H4 (cell line): ENCODE measurements around the gene AKAP17A. TPM values are rescaled to one million over a fixed set of nuclear protein-coding genes. Genes with fewer than 3 reads are reported as not detected.
"Not testable (repeated sequence)": the region's sequence is repeated elsewhere in the genome, so short reads cannot be mapped to it uniquely, and the experiment has no call there.

Source experiments
- DNase-seq: peaks from one replicate; pipeline ENCODE4 v3.0.0-alpha.2; 2015; ENCODE audit warnings: low spot score
- total RNA-seq: library from RNA; depleted of rRNA; stranded (reverse); fragments of >200 nt; shearing (Covaris generic); gene quantifications from 2 replicates; pipeline ENCODE4 v1.2.3, GENCODE V29; 2014; rRNA removed

AKAP17A gene
- total RNA-seq = 12.7 and 13.5 TPM in 2 replicates

- DNase-seq = peak; percentile 92
Observed at GRCh38 chrX:1591102-1591862, at the start of gene AKAP17A. Gene AKAP17A (plus strand): TSS chrX:1591604. CDS start chrX:1593463, 1,859 bp downstream.

DNA sequence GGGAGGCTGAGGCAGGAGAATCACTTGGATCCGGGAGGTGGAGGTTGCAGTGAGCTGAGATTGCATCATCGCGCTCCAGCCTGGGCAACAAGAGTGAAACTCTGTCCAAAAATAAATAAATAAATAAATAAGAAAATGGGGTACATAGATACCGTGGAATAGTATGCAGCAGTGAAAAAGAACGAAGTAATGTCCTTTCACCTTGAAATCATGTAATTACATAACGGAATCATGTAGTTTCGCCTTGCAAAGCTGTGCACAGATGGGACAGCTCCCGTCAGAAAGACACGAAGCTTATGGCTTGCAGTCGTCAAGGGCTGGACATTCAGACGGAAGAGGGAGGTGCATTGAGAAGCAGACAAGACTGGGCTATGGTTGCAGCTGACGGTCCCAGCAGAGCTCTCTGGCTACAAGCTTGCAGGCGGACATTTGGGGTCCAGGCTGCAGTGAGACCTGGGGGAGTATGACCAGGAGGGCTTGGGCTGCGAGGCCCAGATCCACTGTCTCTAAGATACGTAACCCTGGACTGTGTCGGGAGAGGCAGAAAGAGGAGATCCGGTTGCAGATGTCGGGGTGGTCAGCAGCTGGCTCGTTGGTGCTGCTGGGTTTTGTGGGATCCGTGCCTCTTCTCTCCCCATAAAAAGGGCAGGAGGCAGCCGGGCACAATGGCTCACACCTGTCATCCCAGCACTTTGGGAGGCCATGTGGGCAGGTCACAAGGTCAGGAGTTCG, 48.2 kb upstream of the AKAP17A start:
- no peak for DNase-seq

- DNase-seq = no peak
Observed at GRCh38 chrX:1545776-1546408, 45.5 kb upstream of the AKAP17A start.

- no peak for DNase-seq
Observed at GRCh38 chrX:1546691-1547251, 44.6 kb upstream of the AKAP17A start.

DNA sequence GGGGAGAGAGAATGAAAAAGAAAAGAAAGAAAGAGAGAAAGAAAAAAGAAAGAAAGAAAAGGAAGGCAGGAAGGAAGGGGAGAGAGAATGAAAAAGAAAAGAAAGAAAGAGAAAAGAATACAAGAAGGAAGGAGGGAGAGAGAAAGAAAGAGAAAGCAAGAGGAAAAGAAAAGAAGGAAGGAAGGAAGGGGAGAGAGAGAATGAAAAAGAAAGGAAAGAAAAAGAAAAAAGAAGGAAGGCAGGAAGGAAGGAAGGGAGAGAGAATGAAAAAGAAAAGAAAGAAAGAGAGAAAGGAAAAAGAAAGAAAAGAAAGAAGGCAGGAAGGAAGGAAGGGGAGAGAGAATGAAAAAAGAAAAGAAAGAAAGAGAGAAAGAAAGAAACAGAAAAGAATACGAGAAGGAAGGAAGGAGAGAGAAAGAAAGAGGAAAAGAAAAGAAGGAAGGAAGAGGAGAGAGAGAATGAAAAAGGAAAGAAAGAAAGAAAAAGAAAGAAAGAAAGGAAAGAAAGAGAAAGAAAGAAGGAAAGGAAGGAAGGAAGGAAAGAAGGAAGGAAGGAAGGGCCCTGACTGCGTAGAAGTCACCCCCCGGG, 39.4 kb upstream of the AKAP17A start:
- DNase-seq = no peak

DNA sequence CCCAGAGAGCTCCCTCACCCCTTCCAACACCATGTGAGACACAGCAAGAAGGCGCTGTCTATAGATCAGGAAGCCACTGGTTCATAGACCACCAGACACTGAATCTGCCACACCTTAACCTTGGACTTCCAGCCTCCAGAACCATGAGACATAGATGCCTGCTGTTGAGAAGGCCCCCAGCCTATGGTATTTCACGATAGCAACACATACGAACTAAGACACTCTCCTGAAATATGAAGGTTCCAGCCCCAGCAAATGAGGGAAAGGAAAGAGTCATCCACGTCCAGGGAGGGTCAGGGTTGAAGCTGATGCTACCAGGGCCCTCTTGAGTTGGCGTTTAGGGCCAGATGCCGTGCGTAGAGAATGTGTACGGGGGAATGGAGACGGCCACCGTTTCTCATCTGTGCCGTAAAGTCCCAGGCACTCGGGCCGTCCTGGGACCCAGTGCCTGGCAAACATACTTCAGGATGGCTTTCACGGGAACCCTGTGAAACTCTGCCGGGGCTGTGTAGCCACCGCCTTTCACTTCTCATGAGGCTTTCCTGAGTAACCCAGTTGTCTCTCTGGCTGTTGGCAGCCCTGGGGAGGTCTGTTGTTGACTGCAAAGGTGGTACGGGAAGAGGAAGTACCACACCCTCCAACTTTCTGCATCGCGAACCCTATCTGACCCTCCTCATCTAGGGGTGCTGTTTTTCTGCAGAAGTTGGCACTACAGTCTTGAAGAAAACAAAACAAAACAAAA, 36.8 kb upstream of the AKAP17A start:
- DNase-seq = no peak

DNA sequence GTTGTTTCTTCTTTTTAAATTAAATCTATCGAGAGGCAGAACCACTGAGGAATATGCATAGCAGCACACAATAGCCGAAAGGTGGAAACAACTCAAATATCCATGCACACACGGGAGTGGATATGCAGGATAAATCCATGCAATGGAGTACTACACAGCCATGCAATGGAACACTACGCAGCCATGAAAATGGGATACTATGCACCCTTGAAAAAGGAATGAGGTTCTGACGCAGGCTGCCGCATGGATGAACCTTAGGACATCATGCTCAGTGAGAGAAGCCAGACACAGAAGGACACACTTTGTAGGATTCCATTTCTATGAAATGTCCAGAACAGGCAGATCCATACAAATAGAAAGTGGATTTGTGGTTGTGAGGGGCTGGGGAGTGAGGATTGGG, 36.0 kb upstream of the AKAP17A start:
- DNase-seq = no peak

DNA sequence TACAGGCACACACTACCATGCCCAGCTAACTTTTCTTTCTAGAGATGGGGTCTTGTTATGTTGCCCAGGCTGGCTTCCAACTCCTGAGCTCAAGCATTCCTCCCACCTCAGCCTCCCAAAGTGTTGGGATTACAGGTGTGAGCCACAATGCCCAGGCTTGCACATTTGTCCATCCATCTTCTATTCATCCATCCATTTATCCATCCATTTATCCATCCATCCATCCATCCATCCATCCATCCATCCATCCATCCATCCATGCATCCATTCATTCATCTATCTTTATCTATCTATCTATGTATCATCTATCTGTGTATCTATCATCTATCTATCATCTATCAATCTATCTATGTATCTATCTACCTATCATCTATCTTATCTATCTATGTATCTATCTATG, 34.0 kb upstream of the AKAP17A start:
- DNase-seq = not testable (repeated sequence)

DNA sequence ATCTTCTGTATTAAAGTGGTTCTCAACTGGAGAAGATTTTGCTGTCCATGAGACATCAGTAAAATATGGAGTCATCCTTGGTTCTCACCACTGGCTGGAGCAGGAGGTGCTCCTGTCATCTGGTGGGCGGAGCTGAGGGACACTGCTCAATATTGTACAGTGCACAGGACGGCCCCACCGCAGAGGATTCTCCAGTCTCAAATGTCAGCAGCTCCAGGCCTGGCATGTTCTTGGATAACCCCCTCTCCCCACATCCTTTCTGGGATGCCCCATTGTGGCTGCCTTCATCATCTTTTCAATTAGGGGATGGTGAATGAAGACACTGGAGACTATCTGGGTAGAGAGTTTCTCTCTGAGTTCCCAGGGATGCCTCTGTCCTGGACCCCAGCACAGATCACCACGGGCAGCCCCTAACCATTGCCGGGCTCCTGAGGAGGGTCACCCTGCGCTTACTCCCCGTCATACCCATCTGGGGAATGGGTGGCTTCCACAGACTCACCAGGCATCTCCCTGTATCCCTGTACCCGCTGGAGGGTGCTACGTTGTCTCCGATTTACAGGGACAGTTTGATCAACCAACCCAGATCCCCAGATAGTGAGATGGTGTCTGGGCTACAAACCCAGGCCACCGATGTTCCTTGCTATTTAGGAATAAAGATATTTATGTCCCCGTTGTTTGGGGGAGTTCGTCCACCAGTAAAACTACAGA, 32.5 kb upstream of the AKAP17A start:
- DNase-seq = no peak

GRCh38 chrX:1561164-1561563, 30.2 kb upstream of the AKAP17A start:
- no peak for DNase-seq

GRCh38 chrX:1564077-1564476, 27.3 kb upstream of the AKAP17A start:
- not testable (repeated sequence) for DNase-seq

- DNase-seq = no peak
Observed at GRCh38 chrX:1564750-1565683, 26.4 kb upstream of the AKAP17A start.

- DNase-seq = not testable (repeated sequence)
Observed at GRCh38 chrX:1574181-1574580, 17.2 kb upstream of the AKAP17A start.

DNA sequence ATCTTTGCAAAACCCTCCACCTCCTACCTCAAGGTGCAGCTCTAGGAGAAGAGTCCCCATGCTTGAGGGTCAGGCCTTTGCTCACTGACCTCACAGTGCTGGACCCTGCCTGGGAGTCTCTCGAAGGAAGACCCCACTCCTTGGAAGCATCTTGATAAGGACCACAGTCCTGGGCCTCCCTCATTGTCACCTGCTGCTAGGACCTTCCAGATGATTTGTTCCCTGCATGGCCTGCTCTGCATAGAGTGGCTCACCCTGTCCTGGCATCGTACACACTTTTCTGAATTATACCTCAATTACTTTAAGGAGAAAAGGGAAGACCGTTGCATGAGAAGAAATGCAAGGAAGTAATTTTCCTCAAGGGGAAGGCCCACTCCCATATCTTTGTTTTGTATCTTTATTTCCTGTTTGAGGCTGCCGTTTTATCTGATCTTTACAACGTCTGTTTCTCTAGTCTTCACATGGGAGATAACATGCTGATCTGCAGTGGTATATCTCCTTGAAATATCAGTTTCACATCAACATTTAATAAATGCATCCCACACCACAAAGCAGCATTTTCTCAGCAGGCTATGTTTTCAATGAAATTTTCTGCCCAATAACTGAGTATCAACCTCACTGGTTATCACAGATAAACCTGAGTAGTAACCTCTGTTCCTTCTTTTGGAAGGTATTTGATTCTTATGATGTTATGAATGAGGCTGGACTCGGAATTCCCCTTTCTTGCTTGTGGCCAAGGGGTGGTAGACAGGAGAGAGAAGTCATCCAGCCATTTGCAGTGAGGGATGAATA, 15.0 kb upstream of the AKAP17A start:
- DNase-seq = no peak

GRCh38 chrX:1577845-1578244, 13.6 kb upstream of the AKAP17A start:
- DNase-seq = no peak

DNA sequence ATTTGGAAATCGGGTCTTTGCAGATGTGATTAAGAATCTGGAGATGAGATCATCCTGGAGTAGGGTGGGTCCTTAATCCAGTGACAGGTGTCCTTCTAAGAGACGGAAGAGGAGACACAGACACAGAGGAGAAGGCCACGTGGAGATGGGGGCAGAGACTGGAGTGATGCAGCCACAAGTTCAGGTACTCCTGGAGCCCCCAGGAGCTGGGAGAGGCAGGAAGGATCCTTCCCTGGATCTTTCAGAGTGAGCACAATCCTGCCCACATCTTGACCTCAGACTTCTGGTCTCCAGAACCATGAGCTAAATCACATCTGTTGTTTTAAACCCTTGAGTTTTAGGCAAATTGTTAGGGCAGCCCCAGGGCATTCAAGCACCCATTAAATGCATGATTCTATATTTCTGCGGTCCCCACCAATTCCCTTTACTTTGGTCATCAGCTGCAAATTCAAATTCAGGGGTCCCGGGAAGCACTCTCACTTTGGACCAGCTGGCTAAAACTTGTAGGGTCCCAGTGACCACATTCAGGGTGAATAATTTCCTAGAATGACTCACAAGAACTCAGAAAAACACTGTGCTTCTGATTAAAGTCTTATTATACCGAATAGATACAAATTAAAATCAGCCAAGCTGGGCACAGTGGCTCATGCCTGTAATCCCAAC, 12.8 kb upstream of the AKAP17A start:
- no peak for DNase-seq

- DNase-seq = peak; percentile 56
Observed at GRCh38 chrX:1581132-1581531, 10.3 kb upstream of the AKAP17A start.
